K562 (cell line): Measurements from ENCODE around the gene CD84. TPM values are rescaled to one million over a fixed set of nuclear protein-coding genes. Genes with fewer than 3 reads are reported as not detected.

ENCODE experiments used
- ATAC-seq: fragments of 200-7000 bp; cut with Tn5 transposase; 3 replicates; pipeline ENCODE4 v1.9.1; 2020; ENCODE audit warnings: moderate library complexity
- BruUV-seq: library from RNA; stranded (reverse); fragments of 400-500 nt; replicated peaks from 2 replicates; lab custom pipeline; 2021; lab: Mats Ljungman, UMichigan
- CTCF ChIA-PET: fragments of 300-600 bp; formaldehyde crosslinking; extraction: SDS; loops from one replicate; lab custom pipeline; 2021; ENCODE audit warnings: low intra/inter-chr PET ratio; lab: Yijun Ruan, JAX
- POLR2A ChIA-PET: fragments of 300-600, 350-650 bp; sonication (Branson Sonifier 250); formaldehyde crosslinking; extraction: SDS; loops from one replicate; lab custom pipeline; 2021; ENCODE audit warnings: antibody characterized with exemption, inconsistent platforms; lab: Yijun Ruan, JAX
- DNase-seq, 4 experiments: peaks; one replicate each; pipeline versions ENCODE4 v3.0.0 to v3.0.0-alpha.2; 2011 to 2018; ENCODE audit warnings: low spot score in 3 of 4, mixed read lengths in 3 of 4; ENCODE audit errors: extremely low read depth in 1 of 4
- FAIRE-seq: peaks from 2 replicates; lab custom pipeline; 2011; peaks lifted over from hg19 to GRCh38; lab: Jason Lieb, UNC
- H2AFZ ChIP-seq: 2 replicates; pipeline ENCODE4 v1.6.0; 2011; ENCODE audit warnings: low read depth, low read length, control low read depth, inconsistent platforms
- H3K27ac ChIP-seq: fragments of 200-600 bp; 3 replicates; pipeline ENCODE4 v1.8.0; 2011; ENCODE audit warnings: low read depth, mild to moderate bottlenecking, control low read depth, inconsistent platforms, low read length, moderate library complexity, mixed read lengths; ENCODE audit errors: extremely low read depth
- H3K27me3 ChIP-seq, 2 experiments: fragments of 300-600 bp in 1 of 2; 2 replicates in 1 of 2; 3 replicates in 1 of 2; pipeline versions ENCODE4 v1.6.0 to v1.8.0; 2011; ENCODE audit warnings: inconsistent platforms in 2 of 2, low read length in 2 of 2, mild to moderate bottlenecking in 1 of 2, mixed read lengths in 1 of 2, moderate library complexity in 1 of 2; ENCODE audit not compliant: control insufficient read depth in 2 of 2, insufficient read depth in 2 of 2
- H3K36me3 ChIP-seq: fragments of 300-600 bp; 3 replicates; pipeline ENCODE4 v1.8.0; 2011; ENCODE audit warnings: mild to moderate bottlenecking, low read length, inconsistent platforms; ENCODE audit not compliant: control insufficient read depth, insufficient read depth
- H3K4me1 ChIP-seq, 2 experiments: fragments of 200-600 bp in 1 of 2; replicated peaks in 1 of 2; 2 replicates in 1 of 2; 3 replicates in 1 of 2; pipeline versions ENCODE4 v1.5.1 to v1.8.0; 2011; ENCODE audit warnings: inconsistent platforms in 2 of 2, low read length in 2 of 2, mild to moderate bottlenecking in 1 of 2, mixed read lengths in 1 of 2, moderate library complexity in 1 of 2; ENCODE audit not compliant: control insufficient read depth in 2 of 2, insufficient read depth in 2 of 2
- H3K4me2 ChIP-seq: 2 replicates; pipeline ENCODE4 v1.6.1; 2011; ENCODE audit warnings: low read length, control low read depth, inconsistent platforms, mixed read lengths; ENCODE audit not compliant: insufficient read depth
- H3K4me3 ChIP-seq: fragments of 200-600 bp; sonication (generic), shearing (Covaris generic); 2 replicates; pipeline ENCODE4 v1.5.1; 2016; ENCODE audit warnings: control low read depth, inconsistent platforms
- H3K79me2 ChIP-seq: fragments of 200-600 bp; 3 replicates; pipeline ENCODE4 v1.8.0; 2011; ENCODE audit warnings: low read length, inconsistent platforms; ENCODE audit not compliant: control insufficient read depth, insufficient read depth
- H3K9ac ChIP-seq, 2 experiments: 2 replicates each; pipeline versions ENCODE4 v1.6.0 to v1.6.1; 2011; ENCODE audit warnings: low read depth in 2 of 2, low read length in 2 of 2, control low read depth in 1 of 2, inconsistent platforms in 1 of 2, mild to moderate bottlenecking in 1 of 2, mixed read lengths in 1 of 2; ENCODE audit not compliant: insufficient read depth in 1 of 2
- H3K9me1 ChIP-seq: one replicate; pipeline ENCODE4 v1.6.0; 2011; ENCODE audit warnings: inconsistent platforms, mild to moderate bottlenecking, low read length, moderate library complexity; ENCODE audit not compliant: control insufficient read depth, insufficient read depth
- H3K9me3 ChIP-seq: replicated peaks from 2 replicates; pipeline ENCODE4 v1.5.1; 2011; ENCODE audit warnings: low read depth, low read length, inconsistent platforms; ENCODE audit not compliant: control insufficient read depth, insufficient read depth
- H4K20me1 ChIP-seq: replicated peaks from 2 replicates; pipeline ENCODE4 v1.6.1; 2011; ENCODE audit warnings: low read length, inconsistent platforms, mixed read lengths; ENCODE audit not compliant: control insufficient read depth, insufficient read depth
- BMI1 ChIP-seq: fragments of 150-350 bp; IDR thresholded peaks from 2 replicates; pipeline ENCODE4 v1.6.1; 2014; ENCODE audit warnings: low read length
- DPF2 ChIP-seq: fragments of 450-650 bp; IDR thresholded peaks from 2 replicates; pipeline ENCODE4 v1.6.1; 2016
- ELF4 ChIP-seq: fragments of 450-650 bp; formaldehyde crosslinking; IDR thresholded peaks from 2 replicates; pipeline ENCODE4 v1.4.0; 2022; ENCODE audit warnings: missing genetic modification characterization
- FIP1L1 ChIP-seq: fragments of 200-400 bp; formaldehyde crosslinking; IDR thresholded peaks from 2 replicates; pipeline ENCODE4 v1.6.1; 2018; ENCODE audit warnings: mild to moderate bottlenecking, low read depth, low read length; ENCODE audit not compliant: poor library complexity, severe bottlenecking
- FOXJ2 ChIP-seq: fragments of 200-800 bp; sonication (Bioruptor generic); IDR thresholded peaks from 2 replicates; pipeline ENCODE4 v1.6.1; 2016; ENCODE audit warnings: missing genetic modification characterization, missing compliant biosample characterization
- GABPB2 ChIP-seq: fragments of 250-450 bp; sonication (Bioruptor Pico); conservative IDR thresholded peaks from 2 replicates; pipeline ENCODE4 v1.5.1; 2021; ENCODE audit warnings: mild to moderate bottlenecking
- JUND ChIP-seq, 2 experiments: IDR thresholded peaks; 2 replicates in 1 of 2; 3 replicates in 1 of 2; pipeline ENCODE4 v1.6.1; 2011; ENCODE audit warnings: borderline replicate concordance in 2 of 2, low read depth in 2 of 2, low read length in 2 of 2, improper control_type of control experiment in 1 of 2, missing biosample characterization in 1 of 2, missing genetic modification characterization in 1 of 2, missing genetic modification reagents in 1 of 2
- NFXL1 ChIP-seq: fragments of 450-650 bp; formaldehyde crosslinking; IDR thresholded peaks from 2 replicates; pipeline ENCODE4 v1.4.0; 2021; ENCODE audit warnings: mild to moderate bottlenecking
- SIRT6 ChIP-seq: IDR thresholded peaks from one replicate; pipeline ENCODE4 v1.6.1; 2012; ENCODE audit warnings: low read depth, mild to moderate bottlenecking, control low read depth, inconsistent platforms, low read length, moderate library complexity
- TAF7 ChIP-seq: fragments of 450-650 bp; IDR thresholded peaks from 2 replicates; pipeline ENCODE4 v1.6.1; 2016; ENCODE audit warnings: missing genetic modification characterization, missing compliant biosample characterization
- U2AF1 ChIP-seq: fragments of 200-400 bp; formaldehyde crosslinking; optimal IDR thresholded peaks from 2 replicates; pipeline ENCODE3; 2017; ENCODE audit warnings: mild to moderate bottlenecking, low read depth, low read length, moderate library complexity
- XRCC3 ChIP-seq: fragments of 450-650 bp; IDR thresholded peaks from 2 replicates; pipeline ENCODE4 v1.6.1; 2017; ENCODE audit warnings: mild to moderate bottlenecking, moderate library complexity
- ZNF133 ChIP-seq: fragments of 250-450 bp; sonication (Bioruptor Pico); IDR thresholded peaks from 2 replicates; pipeline ENCODE4 v1.4.0; 2020; ENCODE audit warnings: mild to moderate bottlenecking
- ZNF134 ChIP-seq: fragments of 250-450 bp; sonication (Bioruptor Pico); conservative IDR thresholded peaks from 2 replicates; pipeline ENCODE4 v1.4.0; 2020
- ZNF212 ChIP-seq: fragments of 450-650 bp; formaldehyde crosslinking; IDR thresholded peaks from 2 replicates; pipeline ENCODE4 v1.4.0; 2020; ENCODE audit warnings: mild to moderate bottlenecking
- ZNF583 ChIP-seq: fragments of 250-450 bp; sonication (Bioruptor Pico); IDR thresholded peaks from 2 replicates; pipeline ENCODE4 v1.4.0; 2020
- WGBS: fragments of 100-300 bp; shearing (Covaris generic); methylation state at CpG from one replicate; pipeline ENCODE4 v1.1.6; 2016; ENCODE audit warnings: low coverage, mixed read lengths; ENCODE audit not compliant: insufficient coverage; ENCODE audit errors: missing lambda C conversion rate; 5-methylcytosine and 5-hydroxymethylcytosine counted together
- in situ Hi-C: fragments of 300-500 bp; cut with MboI; formaldehyde crosslinking; loops from 4 replicates; pipeline ENCODE4 v1.15.0; 2018; ENCODE audit warnings: inconsistent platforms, mixed read lengths
- intact Hi-C: fragments of 100-400 bp; cut with micrococcal nuclease; formaldehyde crosslinking; loops from 2 replicates; pipeline ENCODE4 v1.14.2; 2022
- polyA plus RNA-seq, 8 experiments: library from polyadenylated mRNA; depleted of rRNA in 4 of 8; stranded (reverse) in 5 of 8; unstranded in 3 of 8; fragments of >200 nt; fragmentation: Nextera tagmentation in 2 of 8; fragmentation: Illumina TruSeq in 1 of 8; extraction: Ambion mirVana in 2 of 8; extraction: Trizol in 1 of 8; gene quantifications; 2 replicates each; pipeline versions ENCODE4 v1.2.1 to v1.2.3, GENCODE V29; 2011 to 2014; ENCODE audit warnings: inconsistent platforms in 1 of 8, missing spikeins in 1 of 8
- total RNA-seq, 7 experiments: library from RNA; depleted of rRNA in 6 of 7; stranded (reverse); fragments of >200 nt in 6 of 7; fragmentation: Illumina TruSeq in 2 of 7; extraction: Trizol in 2 of 7; gene quantifications; 2 replicates each; pipeline versions ENCODE4 v1.2.1 to v1.2.3, GENCODE V29; 2011 to 2021; ENCODE audit warnings: low replicate concordance in 1 of 7
- TF ChIP-seq, protein P1 (sequence below): fragments of 250-450 bp; sonication (Bioruptor Pico); IDR thresholded peaks from 2 replicates; pipeline ENCODE4 v1.4.0; 2020; ENCODE audit warnings: mild to moderate bottlenecking
- TF ChIP-seq, protein P2 (sequence below), 2 experiments: fragments of 200-800 bp in 1 of 2; sonication (Bioruptor generic) in 1 of 2; sonication (generic) in 1 of 2; formaldehyde crosslinking in 1 of 2; IDR thresholded peaks in 1 of 2; conservative IDR thresholded peaks in 1 of 2; 2 replicates each; pipeline versions ENCODE4 v1.5.0 to v1.6.1; 2016 to 2020; ENCODE audit warnings: missing compliant biosample characterization in 1 of 2, missing genetic modification characterization in 1 of 2, missing genetic modification reagents in 1 of 2
- TF ChIP-seq, protein P3 (sequence below): fragments of 450-650 bp; IDR thresholded peaks from 2 replicates; pipeline ENCODE4 v1.6.1; 2016; ENCODE audit warnings: low read depth, mild to moderate bottlenecking, moderate library complexity

Gene CD84
- total and polyA plus RNA-seq, 9 of the 15 experiments (the other 6 are each of a cell fraction or from before 2014, with no cell fraction given), result 0.82 to 6.8 (median 2.0) TPM

GRCh38 chr1:160550572-160551034, 28.7 kb downstream of the CD84 start:
- in situ Hi-C loops (no loop called here), intact Hi-C loops (loop anchor here (1.0 kb wide), 1 partner anchor 57 kb away; no protein-coding TSS in a partner anchor)
- peaks cover 33 to 57% of the 10 kb centered on the region in 2 experiments for H3K4me1 ChIP-seq
- FAIRE-seq, result no peak
- no peaks in the 10 kb centered on the region for H3K27me3 ChIP-seq
- DNase-seq, result peak in 3 of 4 experiments; percentile 35 to 69 (median 37)
- BruUV-seq, result no TSS peak
- CTCF ChIA-PET, result no interaction called here
- H3K27ac ChIP-seq, result no peak overlapping the region; the same call in 2 of the 3 replicates
- H3K4me3 ChIP-seq, result no peak overlapping the region
- no peaks in the 10 kb centered on the region for H3K9me1 ChIP-seq
- no peaks in the 10 kb centered on the region for H4K20me1 ChIP-seq
- peak; percentile 77 for ATAC-seq
- WGBS, result 68% methylated on average over 6 of the region's 6 CpGs
- H2AFZ ChIP-seq, result peak overlapping the region; percentile 11; the same call in 1 of the 2 replicates
- no peak overlapping the region; a peak in 1 of 4 replicates for H3K9ac ChIP-seq
- H3K4me2 ChIP-seq, result no peak overlapping the region
- H3K36me3 ChIP-seq, result no peaks in the 10 kb centered on the region
- H3K9me3 ChIP-seq, result no peaks in the 10 kb centered on the region
- no peaks in the 10 kb centered on the region for H3K79me2 ChIP-seq
- POLR2A ChIA-PET, result interaction anchor here (3.7 kb wide), 1 partner anchor 10 kb away, joined by 18 read pairs; no protein-coding TSS in a partner anchor
- peak; percentile 41; the same call in 1 of the 2 replicates for TF ChIP-seq TAF7 (tag)
- TF ChIP-seq, protein P1, sequence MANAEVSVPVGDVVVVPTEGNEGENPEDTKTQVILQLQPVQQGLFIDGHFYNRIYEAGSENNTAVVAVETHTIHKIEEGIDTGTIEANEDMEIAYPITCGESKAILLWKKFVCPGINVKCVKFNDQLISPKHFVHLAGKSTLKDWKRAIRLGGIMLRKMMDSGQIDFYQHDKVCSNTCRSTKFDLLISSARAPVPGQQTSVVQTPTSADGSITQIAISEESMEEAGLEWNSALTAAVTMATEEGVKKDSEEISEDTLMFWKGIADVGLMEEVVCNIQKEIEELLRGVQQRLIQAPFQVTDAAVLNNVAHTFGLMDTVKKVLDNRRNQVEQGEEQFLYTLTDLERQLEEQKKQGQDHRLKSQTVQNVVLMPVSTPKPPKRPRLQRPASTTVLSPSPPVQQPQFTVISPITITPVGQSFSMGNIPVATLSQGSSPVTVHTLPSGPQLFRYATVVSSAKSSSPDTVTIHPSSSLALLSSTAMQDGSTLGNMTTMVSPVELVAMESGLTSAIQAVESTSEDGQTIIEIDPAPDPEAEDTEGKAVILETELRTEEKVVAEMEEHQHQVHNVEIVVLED (CRISPR knock-in tag), result no peak
- no peak for TF ChIP-seq U2AF1
- TF ChIP-seq FIP1L1, result no peak
- no peak for TF ChIP-seq ZNF134 (CRISPR knock-in tag)
- TF ChIP-seq, protein P2, sequence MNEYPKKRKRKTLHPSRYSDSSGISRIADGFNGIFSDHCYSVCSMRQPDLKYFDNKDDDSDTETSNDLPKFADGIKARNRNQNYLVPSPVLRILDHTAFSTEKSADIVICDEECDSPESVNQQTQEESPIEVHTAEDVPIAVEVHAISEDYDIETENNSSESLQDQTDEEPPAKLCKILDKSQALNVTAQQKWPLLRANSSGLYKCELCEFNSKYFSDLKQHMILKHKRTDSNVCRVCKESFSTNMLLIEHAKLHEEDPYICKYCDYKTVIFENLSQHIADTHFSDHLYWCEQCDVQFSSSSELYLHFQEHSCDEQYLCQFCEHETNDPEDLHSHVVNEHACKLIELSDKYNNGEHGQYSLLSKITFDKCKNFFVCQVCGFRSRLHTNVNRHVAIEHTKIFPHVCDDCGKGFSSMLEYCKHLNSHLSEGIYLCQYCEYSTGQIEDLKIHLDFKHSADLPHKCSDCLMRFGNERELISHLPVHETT (CRISPR knock-in tag; conservative IDR thresholded peaks at IDR 0.05 in 1 of 2, IDR thresholded peaks at IDR 0.05 in 1 of 2), result no peak
- 0 out of 2 replicates have a peak, but pooled peaks have one; percentile 22 for TF ChIP-seq FOXJ2 (tag)
- TF ChIP-seq, protein P3, sequence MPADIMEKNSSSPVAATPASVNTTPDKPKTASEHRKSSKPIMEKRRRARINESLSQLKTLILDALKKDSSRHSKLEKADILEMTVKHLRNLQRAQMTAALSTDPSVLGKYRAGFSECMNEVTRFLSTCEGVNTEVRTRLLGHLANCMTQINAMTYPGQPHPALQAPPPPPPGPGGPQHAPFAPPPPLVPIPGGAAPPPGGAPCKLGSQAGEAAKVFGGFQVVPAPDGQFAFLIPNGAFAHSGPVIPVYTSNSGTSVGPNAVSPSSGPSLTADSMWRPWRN, result no peak
- TF ChIP-seq SIRT6, result no peak
- TF ChIP-seq JUND (IDR thresholded peaks at IDR 0.05; ENCODE audit: borderline replicate concordance, low read depth, low read length), result no peak
- no peak for TF ChIP-seq JUND (tag; IDR thresholded peaks at IDR 0.05; ENCODE audit: borderline replicate concordance, low read depth, low read length)
- no peak for TF ChIP-seq GABPB2 (CRISPR knock-in tag)
- no peak for TF ChIP-seq DPF2
- TF ChIP-seq ELF4 (CRISPR knock-in tag), result no peak
- TF ChIP-seq NFXL1 (CRISPR knock-in tag), result peak; percentile 73; the same call in 1 of the 2 replicates
- TF ChIP-seq ZNF133 (CRISPR knock-in tag), result no peak
- TF ChIP-seq XRCC3, result no peak
- TF ChIP-seq ZNF212 (CRISPR knock-in tag), result 0 out of 2 replicates have a peak, but pooled peaks have one; percentile 14
- peak; percentile 56 for TF ChIP-seq ZNF583
- TF ChIP-seq BMI1, result no peak
